Esophagus muscularis mucosa (tissue), 4 donors: ENCODE results near the gene CBLC. TPM values are rescaled to one million over a fixed set of nuclear protein-coding genes. Genes with fewer than 3 reads are reported as not detected.

ENCODE experiments used
- DNase-seq: peaks from one replicate; pipeline ENCODE4 v3.0.0-alpha.2; 2017; ENCODE audit errors: extremely low spot score
- H3K27ac ChIP-seq, 4 donors: fragments of 200-600 bp; sonication (generic); replicated peaks in 1 of 4; 1 replicate in 3 of 4; 2 replicates in 1 of 4; pipeline ENCODE4 v1.5.1; 2016 to 2019; ENCODE audit warnings: mild to moderate bottlenecking in 1 of 4
- H3K27me3 ChIP-seq, 4 donors: fragments of 200-600 bp; sonication (generic); one replicate each; pipeline versions ENCODE4 v1.5.1 to v1.6.0; 2016 to 2019
- H3K36me3 ChIP-seq, 4 donors: fragments of 200-600 bp; sonication (generic); one replicate each; pipeline ENCODE4 v1.5.1; 2016 to 2019
- H3K4me1 ChIP-seq, 4 donors: fragments of 200-600 bp; sonication (generic); one replicate each; pipeline ENCODE4 v1.5.1; 2016 to 2019
- H3K4me3 ChIP-seq, 4 donors: fragments of 200-600 bp; sonication (generic); 1 replicate in 2 of 4; 2 replicates in 2 of 4; pipeline ENCODE4 v1.5.1; 2016 to 2019; ENCODE audit warnings: mild to moderate bottlenecking in 4 of 4, moderate library complexity in 1 of 4
- H3K9me3 ChIP-seq, 4 donors: fragments of 200-600 bp; sonication (generic); 1 replicate in 3 of 4; 2 replicates in 1 of 4; pipeline ENCODE4 v1.5.1; 2016 to 2019
- CTCF ChIP-seq, 3 experiments: fragments of 200-600 bp in 2 of 3; fragments of 450-650 bp in 1 of 3; sonication (generic) in 2 of 3; IDR thresholded peaks; one replicate each; pipeline ENCODE4 v1.5.1; 2017 to 2019; ENCODE audit warnings: antibody characterized with exemption in 3 of 3, mild to moderate bottlenecking in 2 of 3, moderate library complexity in 1 of 3
- EP300 ChIP-seq: sonication (generic); formaldehyde crosslinking; IDR thresholded peaks from one replicate; pipeline ENCODE4 v1.6.1; 2017; ENCODE audit warnings: antibody characterized with exemption
- POLR2A ChIP-seq: fragments of 450-650 bp; IDR thresholded peaks from one replicate; pipeline ENCODE4 v1.6.1; 2017; ENCODE audit warnings: antibody characterized with exemption, moderate library complexity, mild to moderate bottlenecking, low read depth
- POLR2AphosphoS5 ChIP-seq, 2 donors: sonication (generic); formaldehyde crosslinking; IDR thresholded peaks; one replicate each; pipeline ENCODE4 v1.6.1; 2017; ENCODE audit warnings: antibody characterized with exemption in 2 of 2
- whole genome bisulfite sequencing: methylation state at CpG from one replicate; pipeline ENCODE4 v1.1.5; 2018; 5-methylcytosine and 5-hydroxymethylcytosine counted together
- intact Hi-C: fragments of 100-400 bp; cut with DNase I; formaldehyde crosslinking; loops from one replicate; pipeline ENCODE4 v1.15.1; 2023
- total RNA-seq, 4 donors: library from RNA; depleted of rRNA; stranded (reverse); fragments of >200 nt; gene quantifications; one replicate each; pipeline versions ENCODE4 v1.1.0 to v1.2.1, GENCODE V29; 2016

The CBLC gene
- under 1 TPM in 2 of 4 donors, not detected in 2; 0.34 to 0.50 TPM for total RNA-seq

GRCh38 chr19:44777715-44778347, at the start of gene CBLC:
Gene CBLC, plus strand, starts transcription at chr19:44777890. Its CDS starts 42 bp downstream, at chr19:44777932.
- TF ChIP-seq POLR2AphosphoS5 (IDR thresholded peaks at IDR 0.05) (no peak), POLR2A (no peak), CTCF (IDR thresholded peaks at IDR 0.05) (no peak), EP300 (no peak)
- 23% methylated on average over 9 of the region's 47 CpGs for WGBS
- peaks cover 0 to 25% (median 4%) of the 10 kb centered on the region in 4 donors for H3K27me3 ChIP-seq
- peak within 1 kb of the TSS in 1 of 4 donors; percentile 4 for H3K4me3 ChIP-seq
- H3K9me3 ChIP-seq: no peaks in the 10 kb centered on the region
- intact Hi-C loops: no loop called here
- peaks cover 4 to 7% (median 6%) of the 10 kb centered on the region in 4 donors for H3K4me1 ChIP-seq
- no peak within 1 kb of the TSS for H3K27ac ChIP-seq
- no peak for DNase-seq
- H3K36me3 ChIP-seq: no peaks in the 10 kb centered on the region

- TF ChIP-seq POLR2AphosphoS5 (IDR thresholded peaks at IDR 0.05): no peak
- TF ChIP-seq CTCF (IDR thresholded peaks at IDR 0.05): no peak
- no peak for TF ChIP-seq EP300
- no peak for TF ChIP-seq POLR2A
- intact Hi-C loops: no loop called here
- WGBS: 72% methylated on average over 6 of the region's 6 CpGs
- Histone ChIP-seq H3K27ac (no peak overlapping the region), H3K4me1 (peaks cover 23 to 27% (median 24%) of the 10 kb centered on the region in 4 donors), H3K9me3 (no peaks in the 10 kb centered on the region), H3K4me3 (no peak overlapping the region), H3K36me3 (no peaks in the 10 kb centered on the region), H3K27me3 (no peaks in the 10 kb centered on the region)
- no peak for DNase-seq
These were observed 49.5 kb upstream of the CBLC start for GRCh38 chr19:44728178-44728577.

- H3K4me1 ChIP-seq: peaks cover 9 to 13% (median 10%) of the 10 kb centered on the region in 4 donors
- intact Hi-C loops: no loop called here
- no peak for TF ChIP-seq CTCF (IDR thresholded peaks at IDR 0.05)
- TF ChIP-seq EP300: no peak
- no peak for TF ChIP-seq POLR2AphosphoS5 (IDR thresholded peaks at IDR 0.05)
- no peak for TF ChIP-seq POLR2A
These were observed 48.1 kb upstream of the CBLC start for GRCh38 chr19:44729516-44730033.

GRCh38 chr19:44731081-44731480, 46.6 kb upstream of the CBLC start:
- DNase-seq: no peak
- Histone ChIP-seq H3K36me3 (no peaks in the 10 kb centered on the region), H3K27ac (no peak overlapping the region), H3K4me3 (no peak overlapping the region), H3K4me1 (no peaks in the 10 kb centered on the region), H3K9me3 (no peaks in the 10 kb centered on the region), H3K27me3 (no peaks in the 10 kb centered on the region)
- TF ChIP-seq CTCF (IDR thresholded peaks at IDR 0.05) (no peak), POLR2AphosphoS5 (IDR thresholded peaks at IDR 0.05) (no peak), EP300 (no peak), POLR2A (no peak)
- intact Hi-C loops: no loop called here
- 96% methylated on average over 5 of the region's 5 CpGs for WGBS

More at GRCh38 chr19:44729516-44730033, 48.1 kb upstream of the CBLC start:
- Histone ChIP-seq H3K27me3 (no peaks in the 10 kb centered on the region), H3K4me3 (no peak overlapping the region), H3K9me3 (no peaks in the 10 kb centered on the region), H3K27ac (no peak overlapping the region), H3K36me3 (no peaks in the 10 kb centered on the region)
- 88% methylated on average over 8 of the region's 8 CpGs for WGBS
- no peak for DNase-seq
